CD4-positive, alpha-beta T cell (primary cell): Measurements from ENCODE around the gene MLLT10. TPM values are rescaled to one million over a fixed set of nuclear protein-coding genes. Genes with fewer than 3 reads are reported as not detected.

Source experiments
- ATAC-seq: fragments of 200-7000 bp; cut with Tn5 transposase; one replicate; pipeline ENCODE4 v1.10.0; 2022; ENCODE audit warnings: mild to moderate bottlenecking; ENCODE audit not compliant: poor library complexity
- CTCF ChIA-PET: fragments of 350-600 bp; sonication (Branson Sonifier 250); formaldehyde crosslinking; loops from one replicate; lab custom pipeline; 2021; ENCODE audit warnings: antibody characterized with exemption, inconsistent platforms; lab: Charles Lee
- POLR2A ChIA-PET: fragments of 350-600 bp; sonication (Branson Sonifier 250); formaldehyde crosslinking; loops from one replicate; lab custom pipeline; 2021; ENCODE audit warnings: antibody characterized with exemption, inconsistent platforms; lab: Charles Lee
- DNase-seq, 14 experiments: peaks; one replicate each; pipeline ENCODE4 v3.0.0-alpha.2; 2013 to 2020; ENCODE audit warnings: mixed read lengths in 2 of 14
- H3K27ac ChIP-seq, 2 donors: one replicate each; pipeline versions ENCODE4 v1.5.1 to v1.7.0; 2013; ENCODE audit warnings: low read length in 2 of 2, low read depth in 1 of 2, mild to moderate bottlenecking in 1 of 2
- H3K27me3 ChIP-seq, 2 experiments: 1 replicate in 1 of 2; 2 replicates in 1 of 2; pipeline versions ENCODE4 v1.6.1 to v1.7.0; 2013; ENCODE audit warnings: low read length in 2 of 2, control low read depth in 1 of 2, mild to moderate bottlenecking in 1 of 2, moderate library complexity in 1 of 2; ENCODE audit not compliant: insufficient read depth in 2 of 2, control insufficient read depth in 1 of 2
- H3K36me3 ChIP-seq: one replicate; pipeline ENCODE4 v1.6.1; 2013; ENCODE audit warnings: low read length, control low read depth; ENCODE audit not compliant: insufficient read depth
- H3K4me1 ChIP-seq: one replicate; pipeline ENCODE4 v1.6.1; 2013; ENCODE audit warnings: low read length, control low read depth; ENCODE audit not compliant: insufficient read depth
- H3K4me3 ChIP-seq: one replicate; pipeline ENCODE4 v1.5.1; 2013; ENCODE audit warnings: mild to moderate bottlenecking, low read length, moderate library complexity
- H3K9me3 ChIP-seq, 2 experiments: 1 replicate in 1 of 2; 2 replicates in 1 of 2; pipeline versions ENCODE4 v1.6.1 to v1.7.0; 2013; ENCODE audit warnings: low read length in 2 of 2, mild to moderate bottlenecking in 2 of 2, control low read depth in 1 of 2, moderate library complexity in 1 of 2; ENCODE audit not compliant: control insufficient read depth in 1 of 2, insufficient read depth in 1 of 2
- H3K27ac Mint-ChIP-seq: one replicate; pipeline ENCODE4 v1.8.0; 2020; ENCODE audit warnings: mixed read lengths
- H3K27me3 Mint-ChIP-seq: one replicate; pipeline ENCODE4 v1.8.0; 2021; ENCODE audit warnings: mixed read lengths
- H3K36me3 Mint-ChIP-seq: one replicate; pipeline ENCODE4 v1.8.0; 2021; ENCODE audit warnings: low read depth, mixed read lengths
- H3K4me1 Mint-ChIP-seq: one replicate; pipeline ENCODE4 v1.8.0; 2021; ENCODE audit warnings: low read depth, mixed read lengths
- H3K4me3 Mint-ChIP-seq: one replicate; pipeline ENCODE4 v1.8.0; 2020; ENCODE audit warnings: mild to moderate bottlenecking, mixed read lengths
- H3K9me3 Mint-ChIP-seq: one replicate; pipeline ENCODE4 v1.8.0; 2020; ENCODE audit warnings: mixed read lengths
- intact Hi-C, 2 experiments: fragments of 100-400 bp; cut with DNase I in 1 of 2; cut with micrococcal nuclease in 1 of 2; formaldehyde crosslinking; loops; one replicate each; pipeline versions ENCODE4 v1.15.1 to v1.9.0; 2023 to 2025; cut with DNase I, micrococcal nuclease
- total RNA-seq, 174 experiments: library from RNA in 2 of 174; stranded (reverse) in 2 of 174; gene quantifications; one replicate each; pipeline ENCODE4 v1.2.3 and lab custom pipeline; 2021 to 2026
- TF ChIP-seq, protein P1 (sequence below): fragments of 200-600 bp; IDR thresholded peaks from one replicate; pipeline ENCODE4 v1.8.0; 2022; ENCODE audit warnings: antibody characterized with exemption, mild to moderate bottlenecking

The MLLT10 gene
- total RNA-seq, 2 experiments from 2014 or later = 46.0 to 64.1 TPM

DNA sequence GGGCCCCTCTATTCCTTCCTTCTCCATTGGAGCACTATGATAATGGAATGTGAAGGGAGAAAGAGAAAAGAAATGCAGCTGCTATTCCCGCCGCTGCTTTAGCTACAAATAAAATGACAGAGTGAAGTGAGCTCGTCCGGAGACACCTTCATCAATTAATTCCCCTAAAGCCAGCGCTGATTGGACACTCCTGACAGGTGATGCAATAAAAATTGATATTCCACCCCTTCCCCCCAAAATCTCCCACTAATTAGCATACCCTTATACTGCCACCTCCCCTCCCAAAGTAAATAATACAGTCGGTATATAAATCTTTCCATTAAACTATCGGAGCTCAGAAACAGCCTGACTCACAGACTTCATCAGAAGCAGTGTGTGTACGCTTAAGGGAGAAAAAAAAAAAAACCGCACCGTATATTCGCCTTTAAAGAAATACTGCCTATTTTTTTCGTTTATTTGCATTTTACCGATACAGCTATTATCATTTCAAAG, 15.8 kb upstream of the MLLT10 start:
- CTCF ChIA-PET = interaction anchor here (0.6 to 1.6 kb wide), 2 partner anchors 22 to 435 kb away, joined by 4 to 16 read pairs; no protein-coding TSS in a partner anchor
- peaks cover 88% of the 10 kb centered on the region for H3K27me3 Mint-ChIP-seq
- Histone ChIP-seq H3K4me3 (no peak overlapping the region), H3K9me3 (peaks cover 0 to 7% of the 10 kb centered on the region in 2 experiments), H3K36me3 (no peaks in the 10 kb centered on the region), H3K4me1 (peaks cover 39% of the 10 kb centered on the region), H3K27me3 (peaks cover 53 to 79% of the 10 kb centered on the region in 2 experiments), H3K27ac (no peak overlapping the region)
- TF ChIP-seq, protein P1, sequence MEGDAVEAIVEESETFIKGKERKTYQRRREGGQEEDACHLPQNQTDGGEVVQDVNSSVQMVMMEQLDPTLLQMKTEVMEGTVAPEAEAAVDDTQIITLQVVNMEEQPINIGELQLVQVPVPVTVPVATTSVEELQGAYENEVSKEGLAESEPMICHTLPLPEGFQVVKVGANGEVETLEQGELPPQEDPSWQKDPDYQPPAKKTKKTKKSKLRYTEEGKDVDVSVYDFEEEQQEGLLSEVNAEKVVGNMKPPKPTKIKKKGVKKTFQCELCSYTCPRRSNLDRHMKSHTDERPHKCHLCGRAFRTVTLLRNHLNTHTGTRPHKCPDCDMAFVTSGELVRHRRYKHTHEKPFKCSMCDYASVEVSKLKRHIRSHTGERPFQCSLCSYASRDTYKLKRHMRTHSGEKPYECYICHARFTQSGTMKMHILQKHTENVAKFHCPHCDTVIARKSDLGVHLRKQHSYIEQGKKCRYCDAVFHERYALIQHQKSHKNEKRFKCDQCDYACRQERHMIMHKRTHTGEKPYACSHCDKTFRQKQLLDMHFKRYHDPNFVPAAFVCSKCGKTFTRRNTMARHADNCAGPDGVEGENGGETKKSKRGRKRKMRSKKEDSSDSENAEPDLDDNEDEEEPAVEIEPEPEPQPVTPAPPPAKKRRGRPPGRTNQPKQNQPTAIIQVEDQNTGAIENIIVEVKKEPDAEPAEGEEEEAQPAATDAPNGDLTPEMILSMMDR = no peak
- peak overlapping the region; percentile 85 for H3K4me3 Mint-ChIP-seq
- DNase-seq = peak in 2 of 14 experiments; percentile 50 to 54
- H3K4me1 Mint-ChIP-seq = peaks cover 44% of the 10 kb centered on the region
- POLR2A ChIA-PET = interaction anchor here (0.6 to 1.7 kb wide), 8 partner anchors 9 to 1704 kb away, joined by 3 to 19 read pairs (median 4); partner anchors contain the start of gene MLLT10
- peak overlapping the region; percentile 48 for H3K27ac Mint-ChIP-seq
- peak; percentile 50 for ATAC-seq
- H3K9me3 Mint-ChIP-seq = no peaks in the 10 kb centered on the region
- intact Hi-C loops = loop anchor here in 1 of 2 experiments (5.0 kb wide), 1 partner anchor 824 kb away; no protein-coding TSS in a partner anchor
- no peaks in the 10 kb centered on the region for H3K36me3 Mint-ChIP-seq

DNA sequence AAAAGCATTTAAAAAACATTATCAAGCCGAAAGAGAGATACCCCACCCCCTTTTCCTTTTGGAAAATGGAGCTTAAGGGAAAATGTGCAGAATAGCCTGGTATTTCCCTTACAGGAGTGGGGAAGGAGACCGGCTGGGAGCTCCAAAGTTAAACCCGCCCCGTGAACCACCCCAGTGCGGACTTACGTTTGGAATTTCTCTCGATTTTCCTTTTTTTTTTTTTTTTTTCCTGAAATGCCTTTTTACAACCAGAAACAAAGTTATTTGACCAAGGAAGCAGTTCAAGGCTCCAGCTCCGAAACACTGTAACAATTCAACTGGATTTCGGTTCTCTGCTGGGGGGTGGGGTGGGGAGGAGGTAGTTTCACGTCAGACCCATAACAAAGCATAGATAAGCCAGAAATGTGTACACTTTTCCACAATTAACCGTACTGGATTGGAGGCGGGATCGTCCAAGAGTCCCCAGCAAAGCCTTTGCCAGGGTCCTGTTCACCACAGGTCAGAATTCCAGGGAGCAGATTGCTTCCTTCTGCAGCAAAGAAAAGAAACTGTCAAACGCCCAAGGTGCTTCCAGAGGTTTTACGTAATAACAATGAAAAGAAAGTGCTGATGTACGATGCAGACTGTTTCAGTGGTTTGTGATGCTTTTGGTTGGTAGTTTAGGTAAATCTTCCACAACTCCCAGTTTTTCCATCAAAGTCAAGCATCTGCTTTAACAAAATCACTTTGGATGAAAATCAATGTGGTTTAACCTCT, 15.2 kb upstream of the MLLT10 start:
- Histone ChIP-seq H3K27me3 (peaks cover 53 to 76% of the 10 kb centered on the region in 2 experiments), H3K4me1 (peaks cover 39% of the 10 kb centered on the region), H3K27ac (no peak overlapping the region), H3K4me3 (no peak overlapping the region), H3K9me3 (peaks cover 0 to 7% of the 10 kb centered on the region in 2 experiments), H3K36me3 (no peaks in the 10 kb centered on the region)
- no peaks in the 10 kb centered on the region for H3K9me3 Mint-ChIP-seq
- ChIA-PET CTCF (interaction anchor here (1.6 kb wide), 1 partner anchor 23 kb away, joined by 16 read pairs; no protein-coding TSS in a partner anchor), POLR2A (interaction anchor here (0.6 to 1.7 kb wide), 7 partner anchors 9 to 1091 kb away, joined by 3 to 19 read pairs (median 5); partner anchors contain the start of gene MLLT10)
- peaks cover 89% of the 10 kb centered on the region for H3K27me3 Mint-ChIP-seq
- TF ChIP-seq, protein P1 = no peak
- H3K36me3 Mint-ChIP-seq = no peaks in the 10 kb centered on the region
- DNase-seq (peak in 1 of 14 experiments; percentile 27), ATAC-seq (no peak)
- peak overlapping the region; percentile 85 for H3K4me3 Mint-ChIP-seq
- peak overlapping the region; percentile 48 for H3K27ac Mint-ChIP-seq
- intact Hi-C loops = loop anchor here in 1 of 2 experiments (5.0 kb wide), 1 partner anchor 823 kb away; no protein-coding TSS in a partner anchor
- H3K4me1 Mint-ChIP-seq = peaks cover 44% of the 10 kb centered on the region

DNA sequence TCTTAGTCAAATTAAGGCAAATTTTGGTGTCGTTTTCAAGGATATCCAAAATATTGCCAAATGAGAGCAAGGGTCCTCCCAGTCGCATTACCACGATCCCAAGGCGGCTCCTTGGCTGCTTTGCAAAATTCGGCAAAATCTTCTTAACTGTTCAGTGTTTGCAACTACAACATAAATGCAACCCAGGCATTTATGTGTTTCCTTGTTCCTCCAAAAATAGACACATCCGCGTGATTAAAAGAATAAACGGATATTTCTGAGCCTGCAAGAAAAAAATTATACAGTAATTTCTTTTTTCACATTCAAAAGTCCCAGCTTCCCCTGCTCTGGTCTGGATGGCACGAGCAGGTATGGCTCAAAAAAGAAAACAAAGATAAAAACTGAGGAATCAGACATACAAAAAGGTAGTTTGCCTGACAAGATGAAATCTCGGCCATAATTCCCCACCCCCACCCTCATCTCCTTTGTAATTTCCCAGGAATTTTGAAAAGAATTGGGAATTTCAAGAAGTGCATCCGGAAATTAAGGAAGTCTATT, 14.6 kb upstream of the MLLT10 start:
- no peaks in the 10 kb centered on the region for H3K36me3 ChIP-seq
- ATAC-seq (no peak), DNase-seq (no peak)
- H3K27me3 Mint-ChIP-seq = peaks cover 85% of the 10 kb centered on the region
- H3K27ac Mint-ChIP-seq = peak overlapping the region; percentile 65
- POLR2A ChIA-PET = interaction anchor here (1.0 to 1.7 kb wide), 3 partner anchors 8 to 23 kb away, joined by 3 to 19 read pairs (median 4); no protein-coding TSS in a partner anchor
- peaks cover 53 to 79% of the 10 kb centered on the region in 2 experiments for H3K27me3 ChIP-seq
- peaks cover 0 to 7% of the 10 kb centered on the region in 2 experiments for H3K9me3 ChIP-seq
- no peak overlapping the region for H3K27ac ChIP-seq
- H3K4me3 Mint-ChIP-seq = peak overlapping the region; percentile 63
- H3K4me1 Mint-ChIP-seq = peaks cover 44% of the 10 kb centered on the region
- no peaks in the 10 kb centered on the region for H3K9me3 Mint-ChIP-seq
- no peak overlapping the region for H3K4me3 ChIP-seq
- peaks cover 39% of the 10 kb centered on the region for H3K4me1 ChIP-seq
- no peaks in the 10 kb centered on the region for H3K36me3 Mint-ChIP-seq
- TF ChIP-seq, protein P1 = no peak
- CTCF ChIA-PET = no interaction called here
- intact Hi-C loops = loop anchor here in 1 of 2 experiments (5.0 kb wide), 1 partner anchor 823 kb away; no protein-coding TSS in a partner anchor
